ENCODE results near the gene TRAF1.

TRAF1 gene

GRCh38 chr9:120949290-120949689 lies 22.7 kb upstream of the TRAF1 start:
- no peak for TF ChIP-seq CTCF (IDR thresholded peaks at IDR 0.05; ENCODE audit: extremely low read depth, insufficient read depth, missing control alignments)
- in situ Hi-C loops (cut with MboI; ENCODE audit: low pct_unique_long_range_greater_than_20kb, low sequenced_read_pairs, unreplicated experiment): loop anchor here (25.0 kb wide), 1 partner anchor 187 kb away; no protein-coding TSS in a partner anchor
- DNase-seq (ENCODE audit: low spot score): no peak

- TF ChIP-seq CTCF (IDR thresholded peaks at IDR 0.05; ENCODE audit: extremely low read depth, insufficient read depth, missing control alignments): no peak
- in situ Hi-C loops (cut with MboI; ENCODE audit: low pct_unique_long_range_greater_than_20kb, low sequenced_read_pairs, unreplicated experiment): loop anchor here (25.0 kb wide), 1 partner anchor 187 kb away; no protein-coding TSS in a partner anchor
- no peak for DNase-seq (ENCODE audit: low spot score)
Observed at GRCh38 chr9:120948824-120949223, 22.2 kb upstream of the TRAF1 start.

GRCh38 chr9:120947222-120947621 lies 20.6 kb upstream of the TRAF1 start:
- in situ Hi-C loops (cut with MboI; ENCODE audit: low pct_unique_long_range_greater_than_20kb, low sequenced_read_pairs, unreplicated experiment): loop anchor here (25.0 kb wide), 1 partner anchor 185 kb away; no protein-coding TSS in a partner anchor
- TF ChIP-seq CTCF (IDR thresholded peaks at IDR 0.05; ENCODE audit: extremely low read depth, insufficient read depth, missing control alignments): no peak
- no peak for DNase-seq (ENCODE audit: low spot score)

GRCh38 chr9:120946259-120946658 lies 19.7 kb upstream of the TRAF1 start:
- TF ChIP-seq CTCF (IDR thresholded peaks at IDR 0.05; ENCODE audit: extremely low read depth, insufficient read depth, missing control alignments): no peak
- in situ Hi-C loops (cut with MboI; ENCODE audit: low pct_unique_long_range_greater_than_20kb, low sequenced_read_pairs, unreplicated experiment): loop anchor here (25.0 kb wide), 1 partner anchor 184 kb away; no protein-coding TSS in a partner anchor
- no peak for DNase-seq (ENCODE audit: low spot score)

GRCh38 chr9:120944948-120945347 lies 18.4 kb upstream of the TRAF1 start:
- in situ Hi-C loops (cut with MboI; ENCODE audit: low pct_unique_long_range_greater_than_20kb, low sequenced_read_pairs, unreplicated experiment): loop anchor here (25.0 kb wide), 1 partner anchor 183 kb away; no protein-coding TSS in a partner anchor
- DNase-seq (ENCODE audit: low spot score): no peak
- TF ChIP-seq CTCF (IDR thresholded peaks at IDR 0.05; ENCODE audit: extremely low read depth, insufficient read depth, missing control alignments): no peak

GRCh38 chr9:120944434-120944843 lies 17.8 kb upstream of the TRAF1 start:
- peak; percentile 79 for DNase-seq (ENCODE audit: low spot score)
- no peak for TF ChIP-seq CTCF (IDR thresholded peaks at IDR 0.05; ENCODE audit: extremely low read depth, insufficient read depth, missing control alignments)
- in situ Hi-C loops (cut with MboI; ENCODE audit: low pct_unique_long_range_greater_than_20kb, low sequenced_read_pairs, unreplicated experiment): loop anchor here (25.0 kb wide), 1 partner anchor 182 kb away; no protein-coding TSS in a partner anchor

Measured in GM13977 (cell line).